GM12892 (cell line): ENCODE results near the gene P2RY2.

Experiments
- POLR2A ChIP-seq: IDR thresholded peaks from 2 replicates; pipeline ENCODE4 v1.6.1; 2011; ENCODE audit warnings: low read depth, low read length, control low read depth
- POLR2AphosphoS5 ChIP-seq: IDR thresholded peaks from 2 replicates; pipeline ENCODE4 v1.6.1; 2011; ENCODE audit warnings: low read depth, low read length, control low read depth
- TAF1 ChIP-seq: IDR thresholded peaks from 2 replicates; pipeline ENCODE4 v1.6.1; 2011; ENCODE audit warnings: low read depth, mild to moderate bottlenecking, control low read depth, low read length, borderline replicate concordance

GRCh38 chr11:73217131-73217809 is 811 bp upstream of the P2RY2 start:
- no peak for TF ChIP-seq TAF1
- no peak for TF ChIP-seq POLR2AphosphoS5
- TF ChIP-seq POLR2A = no peak
